Hippocampal formation (tissue), 2 donors: ENCODE data around the gene SCML2.
"Not testable (repeated sequence)": the region's sequence is repeated elsewhere in the genome, so short reads cannot be mapped to it uniquely, and the experiment has no call there.

Source experiments
- DNase-seq, 2 donors: peaks; one replicate each; lab custom pipeline; 2025; lab: John Stamatoyannopoulos, UW

SCML2 gene

DNA sequence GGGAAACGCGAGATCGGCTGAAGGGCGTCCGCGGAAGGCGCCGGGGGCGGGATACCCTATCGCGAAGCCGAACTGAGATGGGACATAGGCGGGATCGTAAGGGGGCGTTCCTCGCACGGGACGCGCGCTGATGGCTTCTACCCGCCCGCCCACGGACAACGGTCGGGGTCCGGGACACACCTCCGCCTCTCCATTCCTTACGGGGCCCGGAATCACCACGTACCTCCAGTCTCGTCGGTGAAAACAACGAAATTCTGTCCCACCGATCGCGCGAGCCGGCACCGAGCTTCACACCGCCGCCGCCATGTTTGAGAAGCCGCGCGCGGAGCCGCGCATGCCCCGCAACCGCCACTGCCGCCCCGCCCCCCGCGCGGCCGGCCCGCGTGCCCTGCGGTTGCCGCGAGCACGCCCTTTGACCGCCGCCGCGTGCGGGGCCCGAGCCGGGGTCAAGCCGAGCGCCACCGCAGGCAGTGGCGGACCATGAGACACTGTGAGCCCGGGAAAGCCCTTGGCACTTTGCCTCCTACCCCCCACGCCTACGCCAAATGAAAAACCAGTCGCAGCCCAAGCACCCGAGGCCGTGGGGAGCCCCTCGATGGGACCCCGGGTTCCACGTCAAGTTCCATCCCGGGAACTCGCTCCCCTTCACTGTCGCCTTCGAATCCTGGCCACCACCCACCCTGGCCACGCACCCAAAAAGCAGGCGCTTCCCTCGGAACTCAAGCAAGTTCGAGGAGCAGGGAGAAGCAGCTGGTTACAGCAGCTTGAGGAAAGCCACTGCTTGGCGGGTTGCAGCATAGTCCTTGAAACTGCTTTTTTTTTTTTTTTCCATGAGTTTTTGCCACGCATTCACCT, at the start of gene SCML2:
SCML2 (minus strand) TSS at position 320 of the 855 bp plus-strand sequence. CDS start 20,617 bp downstream, outside the sequence.
- DNase-seq, result peak in 1 of 2 donors; percentile 38

DNA sequence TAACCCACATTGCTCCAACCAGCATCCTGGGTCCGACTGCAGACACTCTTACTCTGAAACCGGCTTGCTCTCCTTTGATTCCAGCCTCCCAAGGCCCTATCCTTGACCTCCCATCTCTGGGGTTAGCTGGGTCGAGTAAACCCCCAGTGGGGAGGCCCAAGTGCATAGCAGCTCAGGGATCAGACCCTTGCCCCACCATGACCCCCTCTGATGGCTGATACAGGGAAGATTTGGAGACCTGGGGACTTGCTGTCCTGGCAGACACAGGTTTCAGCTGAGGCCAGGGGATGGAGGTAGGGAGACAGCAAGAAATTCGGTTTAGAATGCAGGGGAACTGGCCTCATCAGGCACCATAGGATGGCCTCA, 47.3 kb upstream of the SCML2 start:
- no peak for DNase-seq

DNA sequence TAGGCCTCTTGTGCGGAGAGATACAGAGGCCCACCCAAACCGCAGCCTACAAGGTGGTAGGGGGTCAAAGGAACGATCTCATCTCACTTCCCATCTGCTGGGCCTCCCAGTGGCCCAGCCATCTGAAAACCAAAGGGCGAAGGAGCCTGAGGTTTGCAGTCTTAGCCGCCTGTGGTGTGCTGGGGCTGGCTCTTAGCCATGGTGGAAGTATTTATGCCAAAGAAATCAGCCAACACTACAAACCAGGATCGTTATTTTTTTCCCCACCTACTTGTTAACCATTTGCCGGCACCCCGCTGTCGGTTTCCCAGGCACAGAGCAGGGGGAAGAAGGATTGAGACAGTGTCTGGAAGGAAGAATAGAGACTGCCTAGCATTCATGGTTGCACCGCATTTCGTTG, 40.0 kb upstream of the SCML2 start:
- no peak for DNase-seq

DNA sequence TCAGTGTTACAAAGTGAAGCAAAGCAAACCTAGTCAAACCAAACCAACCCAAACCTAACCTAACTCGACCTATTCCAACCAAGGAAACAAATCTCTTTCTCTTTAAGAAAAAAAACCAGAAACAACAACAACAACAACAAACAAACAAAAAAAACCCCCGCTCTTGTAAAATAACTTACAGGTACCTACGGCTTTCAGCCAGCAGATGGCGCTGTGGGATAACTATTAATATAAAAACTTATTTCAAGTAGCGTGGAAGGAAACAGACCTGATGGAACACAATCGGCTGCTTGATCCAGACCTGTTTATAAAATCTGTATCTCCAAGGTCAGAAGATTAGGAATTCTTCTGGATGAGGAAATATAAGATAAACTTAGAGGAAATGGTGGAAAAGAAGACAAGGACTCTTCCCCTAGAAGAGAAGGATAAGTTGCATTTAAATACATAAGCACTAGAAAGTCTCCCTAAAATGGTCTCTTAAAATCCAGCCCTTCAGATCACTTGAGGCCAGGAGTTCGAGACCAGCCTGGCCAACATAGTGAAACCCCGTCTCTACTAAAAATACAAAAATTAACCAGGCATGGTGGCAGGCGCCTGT, 36.6 kb upstream of the SCML2 start:
- peak; percentile 11 to 61 for DNase-seq

DNA sequence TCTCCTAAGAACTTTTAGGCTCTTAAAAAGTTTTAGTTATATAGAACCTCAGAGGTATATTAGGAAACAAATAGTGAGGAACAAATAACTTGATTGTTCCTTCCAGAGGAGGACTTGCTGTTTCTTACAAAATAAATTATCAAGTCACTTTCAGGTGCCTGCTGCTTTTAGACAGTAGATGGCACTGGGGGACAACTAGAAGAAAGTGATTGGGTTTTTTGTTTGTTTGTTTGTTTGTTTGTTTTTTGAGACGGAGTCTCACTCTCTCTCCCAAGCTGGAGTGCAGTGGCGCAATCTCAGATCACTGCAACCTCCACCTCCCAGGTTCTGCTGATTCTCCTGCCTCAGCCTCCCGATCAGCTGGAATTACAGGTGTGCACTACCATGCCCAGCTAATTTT, 35.5 kb upstream of the SCML2 start:
- DNase-seq, result no peak

DNA sequence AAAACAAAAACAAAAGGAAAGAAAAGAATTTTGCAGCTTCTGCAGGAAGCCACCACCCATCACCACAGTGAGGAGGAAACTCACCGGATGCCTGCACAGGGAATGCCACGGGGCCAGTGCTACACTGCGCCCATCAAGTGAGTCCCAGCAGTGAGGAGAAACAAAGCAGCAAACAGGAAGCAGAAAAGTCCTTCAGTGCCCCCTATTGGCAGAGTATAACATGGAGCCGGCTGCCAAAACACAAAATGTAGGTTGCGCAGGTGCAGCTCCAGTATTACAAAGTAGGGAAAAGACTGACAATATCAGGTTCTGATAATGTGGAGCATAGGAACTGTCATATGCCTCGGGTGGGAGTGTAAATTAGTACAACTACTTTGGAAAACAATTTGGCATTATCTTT, 23.3 kb upstream of the SCML2 start:
- DNase-seq, result no peak

DNA sequence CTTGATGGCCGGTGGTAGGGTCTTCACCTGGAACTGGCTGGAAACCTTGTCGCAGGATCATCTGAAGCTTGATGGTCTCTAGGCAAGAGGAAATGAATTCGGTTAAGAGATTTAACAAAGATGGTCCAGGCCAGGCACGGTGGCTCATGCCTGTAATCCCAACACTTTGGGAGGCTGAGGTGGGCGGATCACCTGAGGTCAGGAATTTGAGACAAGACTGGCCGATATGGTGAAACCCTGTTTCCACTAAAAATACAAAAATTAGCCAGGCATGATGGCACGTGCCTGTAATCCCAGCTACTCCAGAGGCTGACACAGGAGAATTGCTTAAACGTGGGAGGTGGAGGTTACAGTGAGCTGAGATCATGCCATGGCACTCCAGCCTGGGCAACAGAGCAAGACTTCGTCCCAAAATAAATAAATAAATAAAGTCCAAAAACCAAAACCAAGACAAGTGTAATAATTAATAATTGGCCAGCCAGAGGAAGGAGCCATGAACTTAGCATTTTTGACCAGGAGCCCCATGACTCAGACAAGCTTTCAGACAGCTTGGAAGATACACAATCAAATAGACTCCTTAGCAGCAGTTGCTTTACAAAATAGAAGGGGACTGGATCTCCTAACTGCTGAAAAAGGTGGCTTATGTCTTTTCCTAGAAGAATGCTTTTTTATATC, 20.8 kb upstream of the SCML2 start:
- DNase-seq, result not testable (repeated sequence)

DNA sequence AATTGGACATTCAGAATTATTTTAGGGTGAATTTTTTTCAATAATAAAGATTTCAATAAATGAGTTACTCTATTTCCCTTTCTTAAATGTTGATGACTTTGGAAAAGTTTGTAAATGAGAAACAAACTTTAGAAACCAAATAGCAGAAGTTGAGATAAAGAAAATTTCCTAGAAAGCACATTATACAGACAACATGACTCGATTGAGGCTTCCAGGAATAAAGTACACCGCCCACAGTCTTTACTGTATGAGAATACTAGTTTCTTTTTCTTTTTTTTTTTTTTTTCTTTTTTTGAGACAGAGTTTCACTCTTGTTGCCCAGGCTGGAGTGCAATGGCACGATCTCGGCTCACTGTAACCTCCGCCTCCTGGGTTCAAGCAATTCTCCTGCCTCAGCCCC, 14.6 kb upstream of the SCML2 start:
- not testable (repeated sequence) for DNase-seq

DNA sequence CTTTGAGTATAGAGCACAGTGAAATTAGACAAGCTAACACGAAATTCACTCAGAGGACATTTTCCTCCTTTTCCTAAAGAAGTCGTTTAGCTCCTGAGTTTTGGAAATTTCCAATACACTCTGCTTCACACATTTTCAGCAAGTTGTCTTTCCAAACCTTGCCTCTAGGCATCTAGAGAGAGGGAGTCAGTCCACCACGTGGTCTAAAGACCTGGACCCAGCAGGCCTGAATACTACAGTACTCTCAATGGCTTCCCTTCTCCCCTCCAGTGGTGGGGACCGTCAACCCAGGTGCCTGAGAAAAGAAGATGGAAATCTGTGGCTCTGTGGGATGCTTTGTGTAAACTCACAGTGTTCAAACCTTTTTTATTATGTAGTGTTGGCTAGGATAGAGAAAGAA, 13.9 kb upstream of the SCML2 start:
- no peak for DNase-seq

DNA sequence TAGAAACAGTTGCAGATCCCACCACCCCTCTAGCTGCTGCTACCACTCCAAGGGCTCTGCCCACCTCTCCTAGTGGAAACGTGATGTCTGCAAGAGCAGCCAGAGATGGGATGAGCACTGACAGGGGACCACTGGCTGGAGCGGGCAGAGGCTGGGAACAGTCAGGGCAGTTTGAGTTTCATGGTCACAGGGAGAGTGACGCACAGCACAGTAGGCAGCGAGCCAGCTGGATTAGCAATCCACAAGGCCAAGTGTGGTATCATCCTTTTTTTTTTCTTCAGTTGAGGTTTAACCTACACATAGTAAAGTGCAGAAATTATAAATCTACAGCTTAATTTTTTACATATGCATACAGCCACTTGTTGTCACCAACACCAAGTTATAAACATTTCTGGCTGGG, 6.4 kb upstream of the SCML2 start:
- DNase-seq, result no peak

DNA sequence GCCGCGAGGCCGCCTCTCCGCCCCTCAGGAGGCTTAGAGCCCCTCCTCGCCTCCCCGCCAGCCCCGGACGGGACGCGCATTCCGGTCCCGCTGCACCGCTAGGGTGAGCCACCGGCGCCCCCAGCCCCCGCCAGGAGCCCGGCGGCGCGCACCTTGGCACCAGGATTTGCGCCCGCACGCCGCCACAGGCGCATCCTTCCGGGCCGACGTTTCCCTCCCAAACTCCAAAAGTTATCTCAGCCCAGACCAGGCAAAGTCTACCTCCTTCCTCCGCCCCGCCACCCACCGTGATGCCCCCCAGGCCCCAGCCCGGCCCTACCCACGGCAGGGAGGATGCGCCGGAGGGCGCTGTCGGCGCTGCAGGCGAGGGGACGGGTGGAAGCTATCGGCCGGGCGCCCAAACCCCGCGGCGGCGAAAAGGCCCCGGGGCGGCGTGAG, 538 bp downstream of the SCML2 start:
- no peak for DNase-seq

DNA sequence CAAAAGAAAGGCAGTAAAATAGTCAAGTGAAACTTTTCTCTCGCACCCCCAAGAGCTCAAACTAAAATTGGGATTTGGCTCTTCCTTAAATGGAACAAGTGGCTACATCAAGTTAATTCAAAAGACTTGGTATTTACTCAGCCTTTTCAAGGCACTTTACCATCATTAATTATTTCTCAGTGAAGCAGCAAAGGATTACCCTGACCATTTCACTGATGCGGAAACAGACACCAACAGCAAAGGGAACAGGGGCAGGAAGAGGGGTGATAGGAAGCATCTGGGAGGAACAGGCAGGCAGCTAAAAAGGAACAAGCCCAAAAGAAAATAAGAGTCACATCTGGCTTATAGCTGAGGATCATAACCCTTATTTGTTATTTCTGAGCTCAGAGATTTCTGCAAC, 2.7 kb downstream of the SCML2 start:
- DNase-seq, result no peak

DNA sequence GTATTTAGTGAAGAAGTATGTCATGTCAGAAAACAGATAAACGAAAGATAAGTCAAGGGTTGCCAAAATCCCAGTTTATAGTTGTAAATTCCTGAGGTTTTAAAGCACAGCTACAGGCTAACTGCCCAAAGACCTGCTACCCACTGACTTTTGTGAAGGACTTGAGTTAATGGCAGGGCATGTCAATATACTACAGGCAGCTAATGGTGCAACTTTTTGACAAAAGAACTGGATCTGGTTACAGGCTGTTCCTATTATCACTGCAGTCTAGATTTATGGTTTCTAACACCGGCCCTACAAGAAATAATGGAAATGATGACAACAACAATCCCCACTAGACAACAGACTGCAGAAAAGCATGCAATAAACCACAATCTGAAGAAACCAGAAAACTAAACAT, 6.4 kb downstream of the SCML2 start:
- no peak for DNase-seq

DNA sequence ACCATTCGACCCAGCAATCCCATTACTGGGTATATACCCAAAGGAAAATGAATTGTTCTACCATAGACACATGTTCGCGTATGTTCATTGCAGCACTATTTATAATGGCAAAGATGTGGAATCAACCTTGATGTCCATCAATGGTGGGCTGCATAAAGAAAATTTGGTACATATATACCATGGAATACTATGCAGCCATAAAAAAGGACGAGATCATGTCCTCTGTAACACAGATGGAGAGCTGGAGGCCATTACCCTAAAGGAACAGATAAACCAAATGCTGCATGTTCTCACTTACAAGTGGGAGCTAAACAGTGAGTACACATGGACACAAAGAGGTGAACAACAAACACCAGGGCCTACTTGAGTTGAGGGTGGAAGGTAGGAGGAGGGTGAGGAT, 45.1 kb downstream of the SCML2 start:
- no peak for DNase-seq

DNA sequence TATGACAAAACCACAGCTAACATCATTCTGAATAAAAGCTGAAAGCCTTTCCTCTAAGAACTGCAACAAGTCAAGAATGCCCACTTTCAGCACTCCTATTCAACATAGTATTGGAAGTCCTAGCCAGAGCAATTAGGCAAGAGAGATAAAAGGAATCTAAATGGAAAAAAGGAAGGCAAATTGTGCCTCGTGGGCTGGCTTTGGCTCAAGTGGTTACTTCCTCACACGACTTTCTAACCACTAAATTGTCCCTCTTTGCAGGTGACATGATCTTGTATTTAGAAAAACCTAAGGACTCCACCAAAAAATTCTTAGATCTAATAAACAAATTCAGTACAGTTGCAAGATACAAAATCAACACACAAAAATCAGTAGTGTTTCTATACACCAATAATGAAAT, 57.2 kb downstream of the SCML2 start:
- no peak for DNase-seq

DNA sequence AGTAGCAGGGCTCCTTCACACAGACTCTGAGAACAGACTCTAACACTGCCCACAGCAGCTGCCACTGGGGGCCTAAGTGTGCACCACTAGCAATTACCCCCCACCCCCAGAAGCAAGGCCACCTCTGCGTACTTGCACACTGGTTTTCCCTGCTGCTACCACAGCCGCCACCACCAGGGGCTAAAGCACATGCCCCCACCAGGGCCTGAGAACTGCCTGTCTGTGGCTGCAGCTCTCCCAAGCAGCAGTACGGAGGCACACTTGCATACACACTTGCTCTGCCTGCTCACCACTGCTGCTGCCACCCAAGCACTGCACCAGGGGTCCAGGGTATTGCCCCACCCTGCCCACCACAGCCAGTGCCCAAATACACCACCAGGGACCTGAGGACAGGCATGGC, 59.6 kb downstream of the SCML2 start:
- no peak for DNase-seq

DNA sequence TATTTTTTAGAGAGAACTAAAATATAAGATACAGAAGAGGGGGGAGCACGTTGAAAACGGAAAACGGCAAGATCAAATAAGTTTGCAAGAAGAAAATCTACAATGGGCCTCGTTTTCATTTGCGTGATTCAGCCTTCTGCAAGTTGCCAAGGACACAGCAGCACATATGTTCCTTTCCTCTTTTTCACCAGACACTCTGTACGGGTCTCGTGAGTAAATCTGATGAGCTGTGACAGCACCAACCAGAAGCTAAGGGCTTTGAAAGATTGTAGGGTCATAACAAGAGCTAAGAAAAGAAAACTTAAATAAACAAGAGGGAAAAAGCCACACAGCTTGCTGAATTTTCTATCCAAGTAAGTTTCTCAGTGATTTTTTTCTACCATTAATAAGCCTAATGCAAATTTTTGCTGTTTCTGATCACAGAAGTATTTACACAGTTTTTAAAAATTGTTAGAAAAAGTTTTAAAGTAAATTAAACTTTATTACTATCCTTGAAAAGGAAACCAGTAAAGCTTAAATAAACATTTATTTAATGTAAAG, 63.4 kb downstream of the SCML2 start:
- DNase-seq, result no peak

DNA sequence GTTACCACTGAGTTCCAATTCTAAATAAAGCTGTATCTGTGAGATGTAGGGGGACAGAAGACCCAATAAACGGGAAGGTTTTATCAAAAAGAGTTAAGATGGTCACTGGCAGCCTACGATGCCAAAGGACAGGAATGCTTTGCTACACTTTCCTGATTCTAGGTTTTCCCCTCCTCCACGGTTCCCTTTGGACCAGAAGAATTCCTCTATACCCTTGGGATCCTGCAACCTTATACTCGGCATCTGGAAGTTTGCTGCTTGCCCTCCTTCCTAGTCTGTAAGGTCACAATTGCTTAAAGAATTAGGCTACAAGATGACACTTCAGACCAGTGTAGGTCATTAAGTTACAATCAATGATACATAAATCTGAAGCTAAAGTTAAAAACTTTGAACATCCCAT, 64.3 kb downstream of the SCML2 start:
- DNase-seq, result no peak

DNA sequence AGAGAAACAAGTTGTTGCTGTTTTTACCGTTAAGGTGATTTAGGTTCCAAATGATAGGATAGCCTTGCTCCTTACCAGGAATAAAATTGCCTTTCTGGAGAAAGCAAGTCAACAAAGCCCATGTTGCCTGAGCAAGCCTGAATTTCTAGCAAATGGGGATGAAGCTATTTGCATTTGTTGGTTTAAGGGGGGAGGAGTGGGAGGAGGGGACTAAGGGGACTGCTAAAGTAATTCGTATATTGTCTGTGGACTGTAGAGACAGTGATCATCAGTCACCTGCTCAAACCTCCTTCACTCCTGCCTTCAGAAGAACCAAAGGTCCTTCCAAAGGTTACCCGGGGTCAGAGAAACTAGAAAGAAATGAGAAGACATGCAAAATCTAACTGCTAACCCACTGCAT, 65.8 kb downstream of the SCML2 start:
- DNase-seq, result no peak

DNA sequence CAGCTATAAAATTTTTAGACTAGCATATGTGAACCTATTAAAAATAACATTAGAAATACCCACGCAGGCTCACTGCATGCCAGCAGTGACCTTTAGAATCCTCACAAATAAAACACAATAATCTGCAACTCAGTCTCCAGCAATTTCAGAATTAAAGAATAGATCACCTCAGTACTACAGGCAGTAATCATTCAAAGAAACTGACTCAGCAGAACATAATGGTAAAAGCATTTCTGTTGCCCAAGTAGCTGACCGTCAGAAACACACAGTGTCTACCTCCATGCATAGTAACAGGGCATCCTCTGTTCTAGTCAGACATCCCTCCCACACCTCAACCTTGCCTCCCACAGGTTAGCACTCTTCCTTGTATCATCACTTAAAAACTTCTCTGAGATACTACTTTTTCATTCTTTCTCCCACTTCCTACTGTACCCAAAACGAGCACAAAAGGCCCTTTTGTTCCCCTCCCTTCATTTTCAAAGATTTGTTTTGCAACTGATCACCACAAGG, 68.1 kb downstream of the SCML2 start:
- no peak for DNase-seq

DNA sequence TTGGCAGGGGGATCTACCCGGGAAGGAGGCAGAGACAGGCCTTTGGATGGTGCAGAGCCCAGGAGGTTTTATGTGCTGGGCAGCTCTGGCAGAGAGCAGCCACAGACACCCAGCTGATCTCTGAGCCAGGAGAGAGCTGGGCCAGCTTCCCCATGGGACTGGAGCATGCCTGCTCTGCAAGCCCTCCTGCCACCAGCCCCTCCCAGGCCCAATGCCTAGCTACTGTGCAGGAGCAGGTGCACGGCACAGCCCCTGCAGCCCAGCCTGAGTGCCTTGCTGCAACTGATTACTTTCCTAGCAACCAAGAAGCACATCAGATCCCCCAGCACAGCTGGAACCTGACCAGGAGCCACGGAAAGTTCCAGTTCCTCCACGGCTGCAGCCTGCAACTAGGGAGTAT, 76.0 kb downstream of the SCML2 start:
- no peak for DNase-seq

DNA sequence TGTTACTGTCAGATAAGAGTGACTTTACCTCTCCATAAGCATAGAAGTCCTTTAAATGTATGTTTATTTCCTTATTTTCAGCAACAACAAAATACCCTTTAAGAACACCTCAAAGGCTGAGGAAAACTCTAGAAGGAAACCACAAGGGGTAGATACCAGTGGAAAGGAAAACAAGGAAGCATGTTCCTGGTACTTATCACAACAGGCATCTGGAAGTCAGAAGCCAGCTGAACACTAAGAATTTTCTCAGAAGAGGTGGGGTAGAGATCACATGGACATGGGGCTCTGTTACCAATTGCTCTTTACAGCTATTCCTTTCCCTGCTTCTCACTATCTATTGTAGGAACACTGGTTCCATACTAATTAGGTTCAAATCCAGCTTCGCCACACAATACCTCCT, 82.3 kb downstream of the SCML2 start:
- DNase-seq, result no peak

DNA sequence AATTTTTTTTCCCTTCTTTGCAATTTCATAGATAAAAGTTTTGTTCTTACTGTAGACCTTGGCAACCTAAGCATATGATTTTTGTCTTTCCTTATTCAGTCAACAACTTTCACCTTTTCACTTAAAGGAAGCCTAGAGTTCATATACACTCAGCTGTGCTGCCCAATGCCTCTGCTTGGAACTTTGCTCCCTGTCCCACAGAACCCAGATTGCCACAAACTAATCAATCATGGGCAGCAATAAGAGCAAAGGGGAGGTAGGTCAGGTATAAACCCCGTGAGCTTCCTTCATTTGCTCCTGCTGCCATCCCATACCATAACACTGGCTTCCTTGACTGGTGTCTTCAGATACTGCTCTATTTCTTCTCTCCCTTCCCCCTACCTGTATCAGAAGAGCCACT, 82.8 kb downstream of the SCML2 start:
- DNase-seq, result no peak
